PC-9 (cell line): ENCODE data around the gene ENTREP3. TPM values are rescaled to one million over a fixed set of nuclear protein-coding genes. Genes with fewer than 3 reads are reported as not detected.

Experiments used
- BruUV-seq: library from RNA; stranded (reverse); fragments of 400-500 nt; replicated peaks from 2 replicates; lab custom pipeline; 2021; lab: Mats Ljungman, UMichigan
- CTCF ChIA-PET: fragments of 300-600 bp; sonication (Branson Sonifier 250); formaldehyde crosslinking; loops from one replicate; lab custom pipeline; 2022; ENCODE audit warnings: antibody characterized with exemption; lab: Charles Lee
- POLR2A ChIA-PET: fragments of 300-600 bp; sonication (Branson Sonifier 250); formaldehyde crosslinking; loops from one replicate; lab custom pipeline; 2022; ENCODE audit warnings: antibody characterized with exemption; ENCODE audit not compliant: unreplicated experiment; lab: Charles Lee
- DNase-seq, 2 experiments: peaks; one replicate each; pipeline versions ENCODE4 v3.0.0 to v3.0.0-alpha.2; 2015 to 2022; ENCODE audit warnings: mixed read lengths in 1 of 2
- H2AFZ ChIP-seq: fragments of 200-600 bp; sonication (generic); 2 replicates; pipeline ENCODE4 v1.8.1; 2017; ENCODE audit warnings: antibody characterized with exemption
- H3F3A ChIP-seq: fragments of 200-600 bp; sonication (generic); 2 replicates; pipeline ENCODE4 v1.8.1; 2017; ENCODE audit warnings: antibody characterized with exemption, mild to moderate bottlenecking, low read depth; ENCODE audit not compliant: insufficient read depth
- H3K27ac ChIP-seq: fragments of 200-600 bp; sonication (generic); 2 replicates; pipeline ENCODE4 v1.6.1; 2016; ENCODE audit warnings: mixed run types
- H3K27me3 ChIP-seq: fragments of 200-600 bp; sonication (generic); 2 replicates; pipeline ENCODE4 v1.6.1; 2016; ENCODE audit warnings: low read depth, mixed run types; ENCODE audit not compliant: insufficient read depth
- H3K36me3 ChIP-seq: fragments of 200-600 bp; sonication (generic); 2 replicates; pipeline ENCODE4 v1.6.1; 2016; ENCODE audit warnings: low read depth, mixed run types
- H3K4me1 ChIP-seq: fragments of 200-600 bp; sonication (generic); replicated peaks from 2 replicates; pipeline ENCODE4 v1.6.1; 2016; ENCODE audit warnings: mixed run types; ENCODE audit not compliant: insufficient read depth
- H3K4me2 ChIP-seq: fragments of 200-600 bp; sonication (generic); 2 replicates; pipeline ENCODE4 v1.6.1; 2017; ENCODE audit warnings: mixed run types
- H3K4me3 ChIP-seq: fragments of 200-600 bp; sonication (generic); 2 replicates; pipeline ENCODE4 v1.6.1; 2016; ENCODE audit warnings: mixed run types
- H3K79me2 ChIP-seq: fragments of 200-600 bp; sonication (generic); 2 replicates; pipeline ENCODE4 v1.6.1; 2017; ENCODE audit warnings: low read depth, mixed run types
- H3K9me2 ChIP-seq: fragments of 200-600 bp; sonication (generic); 2 replicates; pipeline ENCODE4 v1.8.1; 2017; ENCODE audit warnings: mild to moderate bottlenecking; ENCODE audit not compliant: insufficient read depth
- H3K9me3 ChIP-seq: fragments of 200-600 bp; sonication (generic); 2 replicates; pipeline ENCODE4 v1.8.1; 2016; ENCODE audit warnings: low read depth; ENCODE audit not compliant: insufficient read depth
- H4K20me1 ChIP-seq: fragments of 200-600 bp; sonication (generic); 2 replicates; pipeline ENCODE4 v1.8.1; 2017; ENCODE audit not compliant: insufficient read depth
- EZH2 ChIP-seq: fragments of 200-600 bp; sonication (generic); IDR thresholded peaks from 2 replicates; pipeline ENCODE4 v1.8.0; 2017; ENCODE audit warnings: antibody characterized with exemption, low read depth
- intact Hi-C: fragments of 100-400 bp; cut with micrococcal nuclease; formaldehyde crosslinking; loops from one replicate; pipeline ENCODE4 v1.10.0; 2022; ENCODE audit not compliant: unreplicated experiment
- total RNA-seq: library from RNA; stranded (reverse); gene quantifications from 2 replicates; pipeline ENCODE4 v1.2.3, GENCODE V29; 2021
- TF ChIP-seq, protein P1 (sequence below): fragments of 200-600 bp; sonication (generic); conservative IDR thresholded peaks from 2 replicates; pipeline ENCODE4 v1.6.1; 2017; ENCODE audit warnings: mixed run types, antibody characterized with exemption, mild to moderate bottlenecking, moderate library complexity

Gene ENTREP3
- total RNA-seq, 1 experiment from 2014 or later, result 56.9 TPM

- intact Hi-C loops, result no loop called here
- ChIA-PET POLR2A (no interaction called here), CTCF (no interaction called here)
- Histone ChIP-seq H2AFZ (no peak overlapping the region), H3K27me3 (no peaks in the 10 kb centered on the region), H3K4me2 (no peak overlapping the region), H3K27ac (no peak overlapping the region), H3F3A (no peaks in the 10 kb centered on the region; the same call in 1 of the 2 replicates), H3K36me3 (no peaks in the 10 kb centered on the region), H3K4me3 (no peak overlapping the region), H3K9me2 (no peaks in the 10 kb centered on the region), H3K9me3 (no peaks in the 10 kb centered on the region), H4K20me1 (no peaks in the 10 kb centered on the region), H3K79me2 (no peaks in the 10 kb centered on the region), H3K4me1 (no peaks in the 10 kb centered on the region)
- DNase-seq, result no peak
- no peak for TF ChIP-seq EZH2
- TF ChIP-seq, protein P1, sequence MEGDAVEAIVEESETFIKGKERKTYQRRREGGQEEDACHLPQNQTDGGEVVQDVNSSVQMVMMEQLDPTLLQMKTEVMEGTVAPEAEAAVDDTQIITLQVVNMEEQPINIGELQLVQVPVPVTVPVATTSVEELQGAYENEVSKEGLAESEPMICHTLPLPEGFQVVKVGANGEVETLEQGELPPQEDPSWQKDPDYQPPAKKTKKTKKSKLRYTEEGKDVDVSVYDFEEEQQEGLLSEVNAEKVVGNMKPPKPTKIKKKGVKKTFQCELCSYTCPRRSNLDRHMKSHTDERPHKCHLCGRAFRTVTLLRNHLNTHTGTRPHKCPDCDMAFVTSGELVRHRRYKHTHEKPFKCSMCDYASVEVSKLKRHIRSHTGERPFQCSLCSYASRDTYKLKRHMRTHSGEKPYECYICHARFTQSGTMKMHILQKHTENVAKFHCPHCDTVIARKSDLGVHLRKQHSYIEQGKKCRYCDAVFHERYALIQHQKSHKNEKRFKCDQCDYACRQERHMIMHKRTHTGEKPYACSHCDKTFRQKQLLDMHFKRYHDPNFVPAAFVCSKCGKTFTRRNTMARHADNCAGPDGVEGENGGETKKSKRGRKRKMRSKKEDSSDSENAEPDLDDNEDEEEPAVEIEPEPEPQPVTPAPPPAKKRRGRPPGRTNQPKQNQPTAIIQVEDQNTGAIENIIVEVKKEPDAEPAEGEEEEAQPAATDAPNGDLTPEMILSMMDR, result no peak
- BruUV-seq, result no TSS peak
Measured at GRCh38 chr1:155199792-155200191, 55.5 kb downstream of the ENTREP3 start.

DNA sequence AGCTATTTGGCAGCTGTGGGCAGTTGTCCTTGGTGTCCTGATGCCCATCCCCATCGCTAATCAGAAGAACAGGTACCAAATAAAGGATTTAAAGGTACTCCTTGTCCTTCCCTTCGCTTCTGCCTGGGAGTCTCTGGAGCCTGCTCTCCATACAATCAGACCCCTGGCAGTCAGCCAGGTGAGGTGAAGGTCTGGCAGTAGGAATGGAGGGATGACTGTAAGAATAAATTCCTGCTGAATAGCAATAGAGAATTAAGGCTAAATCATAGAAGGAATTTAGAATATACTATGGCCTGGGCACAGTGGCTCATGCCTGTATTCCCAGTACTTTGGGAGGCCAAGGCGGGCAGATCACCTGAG is 56.8 kb downstream of the ENTREP3 start:
- TF ChIP-seq, protein P1, result no peak
- no peak for TF ChIP-seq EZH2
- POLR2A ChIA-PET, result interaction anchor here (0.5 kb wide), 1 partner anchor 21 kb away, joined by 4 read pairs; no protein-coding TSS in a partner anchor
- intact Hi-C loops, result no loop called here

DNA sequence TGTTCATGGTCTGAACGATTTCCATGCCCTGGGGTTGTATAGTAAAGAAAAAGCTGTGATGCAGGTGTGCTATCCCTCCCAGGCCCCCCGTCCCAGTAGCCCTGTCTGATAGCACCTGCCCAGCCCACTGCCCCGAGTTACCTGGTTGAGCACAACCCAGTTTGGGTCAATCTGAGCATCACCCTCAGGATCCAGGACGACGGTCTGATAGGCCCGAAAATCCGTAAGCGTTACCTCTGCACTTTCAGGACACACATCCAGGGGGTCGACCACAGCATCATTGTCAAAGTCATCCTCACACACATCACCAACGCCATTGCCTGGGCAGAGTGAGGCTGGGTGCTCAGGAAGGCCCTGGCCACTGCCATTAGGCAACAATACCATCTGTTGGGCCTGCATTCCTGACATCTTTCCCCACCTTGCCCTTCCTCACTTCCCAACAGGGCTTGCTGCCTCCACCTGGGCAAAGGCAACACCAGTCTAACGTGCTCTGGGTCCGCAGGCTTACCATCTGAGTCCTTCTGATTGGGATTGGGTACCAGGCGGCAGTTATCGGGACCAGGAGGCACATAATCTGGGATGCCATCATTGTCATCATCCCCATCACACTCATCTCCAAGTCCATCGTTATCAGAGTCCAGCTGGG is 57.3 kb downstream of the ENTREP3 start:
- BruUV-seq, result no TSS peak
- ChIA-PET CTCF (no interaction called here), POLR2A (interaction anchor here (0.5 kb wide), 1 partner anchor 22 kb away, joined by 4 read pairs; no protein-coding TSS in a partner anchor)

More for the DNA sequence above, 56.8 kb downstream of the ENTREP3 start:
- BruUV-seq, result no TSS peak
- no peaks in the 10 kb centered on the region for H4K20me1 ChIP-seq
- H3K27me3 ChIP-seq, result no peaks in the 10 kb centered on the region
- peaks cover 8% of the 10 kb centered on the region; the same call in 1 of the 2 replicates for H3F3A ChIP-seq
- no peak overlapping the region for H3K4me2 ChIP-seq
- CTCF ChIA-PET, result no interaction called here
- no peak overlapping the region for H3K27ac ChIP-seq
- no peak overlapping the region for H3K4me3 ChIP-seq
- DNase-seq, result no peak
- H2AFZ ChIP-seq, result no peak overlapping the region
- no peaks in the 10 kb centered on the region for H3K36me3 ChIP-seq
- H3K9me3 ChIP-seq, result no peaks in the 10 kb centered on the region
- H3K9me2 ChIP-seq, result no peaks in the 10 kb centered on the region
- H3K79me2 ChIP-seq, result no peaks in the 10 kb centered on the region
- H3K4me1 ChIP-seq, result peaks cover 10% of the 10 kb centered on the region

More for the DNA sequence above, 57.3 kb downstream of the ENTREP3 start:
- intact Hi-C loops, result no loop called here
- H4K20me1 ChIP-seq, result no peaks in the 10 kb centered on the region
- H3F3A ChIP-seq, result peaks cover 9% of the 10 kb centered on the region; the same call in 1 of the 2 replicates
- no peaks in the 10 kb centered on the region for H3K79me2 ChIP-seq
- no peak overlapping the region for H3K27ac ChIP-seq
- H3K9me3 ChIP-seq, result no peaks in the 10 kb centered on the region
- TF ChIP-seq, protein P1, result no peak
- no peaks in the 10 kb centered on the region for H3K9me2 ChIP-seq
- peaks cover 10% of the 10 kb centered on the region for H3K4me1 ChIP-seq
- no peaks in the 10 kb centered on the region for H3K36me3 ChIP-seq
- no peak for DNase-seq
- no peak overlapping the region for H3K4me2 ChIP-seq
- H3K27me3 ChIP-seq, result no peaks in the 10 kb centered on the region
- no peak overlapping the region for H2AFZ ChIP-seq
- no peak overlapping the region for H3K4me3 ChIP-seq

Other genes with a start within 250 kb of the ENTREP3 start
- 4.4 and 4.7 TPM in 2 replicates for gene DCST2, start 221.7 kb downstream of the ENTREP3 start, total RNA-seq
- gene DCST1, start 221.7 kb downstream of the ENTREP3 start, total RNA-seq, result 0.22 and 0.43 TPM in 2 replicates
- 187 and 195 TPM in 2 replicates for gene ADAM15, start 204.2 kb downstream of the ENTREP3 start, total RNA-seq
- gene EFNA4, start 191.7 kb downstream of the ENTREP3 start, total RNA-seq, result 14.0 and 17.3 TPM in 2 replicates
- 6.7 and 8.8 TPM in 2 replicates for gene EFNA3, start 176.6 kb downstream of the ENTREP3 start, total RNA-seq
- 30.6 and 35.7 TPM in 2 replicates for gene EFNA1, start 127.6 kb downstream of the ENTREP3 start, total RNA-seq
- gene SLC50A1, start 119.6 kb downstream of the ENTREP3 start, total RNA-seq, result 54.9 and 67.6 TPM in 2 replicates
- 83.7 and 127 TPM in 2 replicates for gene DPM3, start 115.0 kb downstream of the ENTREP3 start, total RNA-seq
- 112 and 156 TPM in 2 replicates for gene KRTCAP2, start 82.2 kb downstream of the ENTREP3 start, total RNA-seq
- gene TRIM46, start 81.6 kb downstream of the ENTREP3 start, total RNA-seq, result 6.0 and 6.2 TPM in 2 replicates
- gene THBS3, start 47.6 kb downstream of the ENTREP3 start, total RNA-seq, result 45.4 and 58.8 TPM in 2 replicates
- gene MTX1, start 46.8 kb downstream of the ENTREP3 start, total RNA-seq, result 56.1 and 68.9 TPM in 2 replicates
- gene SCAMP3, start 6.9 kb upstream of the ENTREP3 start, total RNA-seq, result 56.9 and 64.1 TPM in 2 replicates
- gene CLK2, start 18.0 kb upstream of the ENTREP3 start, total RNA-seq, result 39.1 and 43.9 TPM in 2 replicates
- 6.6 and 7.5 TPM in 2 replicates for gene HCN3, start 22.0 kb upstream of the ENTREP3 start, total RNA-seq
- not detected in 2 replicates for gene PKLR, start 46.0 kb upstream of the ENTREP3 start, total RNA-seq
- gene FDPS, start 53.4 kb upstream of the ENTREP3 start, total RNA-seq, result 397 and 568 TPM in 2 replicates
- 43.4 and 45.3 TPM in 2 replicates for gene RUSC1, start 65.4 kb upstream of the ENTREP3 start, total RNA-seq